Smooth muscle cell (in vitro differentiated cells): ENCODE measurements around the gene SYTL2. TPM values are rescaled to one million over a fixed set of nuclear protein-coding genes. Genes with fewer than 3 reads are reported as not detected.

Experiments
- DNase-seq: peaks from one replicate; lab custom pipeline; 2025; ENCODE audit not compliant: unreplicated experiment; lab: John Stamatoyannopoulos, UW
- H2AFZ ChIP-seq: fragments of 200-600 bp; sonication (generic); 2 replicates; pipeline ENCODE4 v1.6.0; 2016; ENCODE audit warnings: antibody characterized with exemption, low read depth, mild to moderate bottlenecking
- H3F3A ChIP-seq: fragments of 200-600 bp; sonication (generic); 2 replicates; pipeline ENCODE4 v1.6.0; 2017; ENCODE audit warnings: antibody characterized with exemption, low read depth
- H3K27ac ChIP-seq: fragments of 200-600 bp; sonication (generic); 2 replicates; pipeline ENCODE4 v1.5.1; 2016; ENCODE audit warnings: low read depth, mild to moderate bottlenecking
- H3K27me3 ChIP-seq: fragments of 200-600 bp; sonication (generic); 2 replicates; pipeline ENCODE4 v1.6.1; 2016; ENCODE audit warnings: low read depth, mild to moderate bottlenecking
- H3K36me3 ChIP-seq: fragments of 200-600 bp; sonication (generic); 2 replicates; pipeline ENCODE4 v1.5.1; 2016; ENCODE audit warnings: low read depth
- H3K4me1 ChIP-seq: fragments of 200-600 bp; sonication (generic); 2 replicates; pipeline ENCODE4 v1.5.1; 2016; ENCODE audit warnings: low read depth
- H3K4me2 ChIP-seq: fragments of 200-600 bp; sonication (generic); 2 replicates; pipeline ENCODE4 v1.6.0; 2016; ENCODE audit warnings: mild to moderate bottlenecking
- H3K4me3 ChIP-seq: fragments of 200-600 bp; sonication (generic); 2 replicates; pipeline ENCODE4 v1.5.1; 2016; ENCODE audit warnings: mild to moderate bottlenecking
- H3K79me2 ChIP-seq: fragments of 200-600 bp; sonication (generic); 2 replicates; pipeline ENCODE4 v1.6.0; 2016; ENCODE audit warnings: low read depth, mild to moderate bottlenecking
- H3K9ac ChIP-seq: fragments of 200-600 bp; sonication (generic); 2 replicates; pipeline ENCODE4 v1.6.0; 2016; ENCODE audit warnings: low read depth
- H3K9me3 ChIP-seq: fragments of 200-600 bp; sonication (generic); replicated peaks from 2 replicates; pipeline ENCODE4 v1.5.1; 2016; ENCODE audit warnings: low read depth
- H4K20me1 ChIP-seq: fragments of 200-600 bp; sonication (generic); 2 replicates; pipeline ENCODE4 v1.6.0; 2016; ENCODE audit warnings: low read depth
- WGBS: methylation state at CpG from one replicate; pipeline ENCODE4 v1.1.7; 2016; ENCODE audit warnings: low lambda C conversion rate; 5-methylcytosine and 5-hydroxymethylcytosine counted together
- polyA plus RNA-seq: library from polyadenylated mRNA; unstranded; fragments of >200 nt; fragmentation: Nextera tagmentation; extraction: Ambion mirVana; gene quantifications from 2 replicates; pipeline ENCODE4 v1.2.1, GENCODE V29; 2016
- total RNA-seq: library from RNA; depleted of rRNA; stranded (reverse); fragments of >200 nt; gene quantifications from 2 replicates; pipeline ENCODE4 v1.2.3, GENCODE V29; 2014
- TF ChIP-seq, protein P1 (sequence below): fragments of 200-600 bp; sonication (generic); IDR thresholded peaks from 2 replicates; pipeline ENCODE4 v1.5.1; 2017; ENCODE audit warnings: borderline replicate concordance, mild to moderate bottlenecking, antibody characterized with exemption; ENCODE audit not compliant: insufficient read depth, poor library complexity, severe bottlenecking

SYTL2 gene
- total and polyA plus RNA-seq, 2 experiments from 2014 or later = 10.4 to 50.7 TPM

- H3K4me2 ChIP-seq = no peak overlapping the region
- H3F3A ChIP-seq = no peaks in the 10 kb centered on the region
- H3K4me1 ChIP-seq = no peaks in the 10 kb centered on the region
- no peaks in the 10 kb centered on the region for H3K79me2 ChIP-seq
- H3K9me3 ChIP-seq = no peaks in the 10 kb centered on the region
- H3K36me3 ChIP-seq = no peaks in the 10 kb centered on the region
- no peak overlapping the region for H3K27ac ChIP-seq
- H3K27me3 ChIP-seq = no peaks in the 10 kb centered on the region
- TF ChIP-seq, protein P1, sequence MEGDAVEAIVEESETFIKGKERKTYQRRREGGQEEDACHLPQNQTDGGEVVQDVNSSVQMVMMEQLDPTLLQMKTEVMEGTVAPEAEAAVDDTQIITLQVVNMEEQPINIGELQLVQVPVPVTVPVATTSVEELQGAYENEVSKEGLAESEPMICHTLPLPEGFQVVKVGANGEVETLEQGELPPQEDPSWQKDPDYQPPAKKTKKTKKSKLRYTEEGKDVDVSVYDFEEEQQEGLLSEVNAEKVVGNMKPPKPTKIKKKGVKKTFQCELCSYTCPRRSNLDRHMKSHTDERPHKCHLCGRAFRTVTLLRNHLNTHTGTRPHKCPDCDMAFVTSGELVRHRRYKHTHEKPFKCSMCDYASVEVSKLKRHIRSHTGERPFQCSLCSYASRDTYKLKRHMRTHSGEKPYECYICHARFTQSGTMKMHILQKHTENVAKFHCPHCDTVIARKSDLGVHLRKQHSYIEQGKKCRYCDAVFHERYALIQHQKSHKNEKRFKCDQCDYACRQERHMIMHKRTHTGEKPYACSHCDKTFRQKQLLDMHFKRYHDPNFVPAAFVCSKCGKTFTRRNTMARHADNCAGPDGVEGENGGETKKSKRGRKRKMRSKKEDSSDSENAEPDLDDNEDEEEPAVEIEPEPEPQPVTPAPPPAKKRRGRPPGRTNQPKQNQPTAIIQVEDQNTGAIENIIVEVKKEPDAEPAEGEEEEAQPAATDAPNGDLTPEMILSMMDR = no peak
- no peak overlapping the region for H2AFZ ChIP-seq
- no peak overlapping the region for H3K4me3 ChIP-seq
- no peak for DNase-seq
- no peaks in the 10 kb centered on the region for H4K20me1 ChIP-seq
- no peak overlapping the region for H3K9ac ChIP-seq
Measured at GRCh38 chr11:85705800-85706199, 105.1 kb downstream of the SYTL2 start.

- Histone ChIP-seq H3K27ac (no peak overlapping the region), H3K4me2 (no peak overlapping the region), H3K4me3 (no peak overlapping the region), H2AFZ (no peak overlapping the region), H3F3A (no peaks in the 10 kb centered on the region), H3K27me3 (no peaks in the 10 kb centered on the region), H3K4me1 (no peaks in the 10 kb centered on the region), H4K20me1 (no peaks in the 10 kb centered on the region), H3K9me3 (no peaks in the 10 kb centered on the region), H3K9ac (no peak overlapping the region), H3K36me3 (no peaks in the 10 kb centered on the region), H3K79me2 (no peaks in the 10 kb centered on the region)
- TF ChIP-seq, protein P1 = no peak
- DNase-seq = no peak
- 96% methylated on average over 3 of the region's 3 CpGs for WGBS
Measured at GRCh38 chr11:85704967-85705366, 106.0 kb downstream of the SYTL2 start.

DNA sequence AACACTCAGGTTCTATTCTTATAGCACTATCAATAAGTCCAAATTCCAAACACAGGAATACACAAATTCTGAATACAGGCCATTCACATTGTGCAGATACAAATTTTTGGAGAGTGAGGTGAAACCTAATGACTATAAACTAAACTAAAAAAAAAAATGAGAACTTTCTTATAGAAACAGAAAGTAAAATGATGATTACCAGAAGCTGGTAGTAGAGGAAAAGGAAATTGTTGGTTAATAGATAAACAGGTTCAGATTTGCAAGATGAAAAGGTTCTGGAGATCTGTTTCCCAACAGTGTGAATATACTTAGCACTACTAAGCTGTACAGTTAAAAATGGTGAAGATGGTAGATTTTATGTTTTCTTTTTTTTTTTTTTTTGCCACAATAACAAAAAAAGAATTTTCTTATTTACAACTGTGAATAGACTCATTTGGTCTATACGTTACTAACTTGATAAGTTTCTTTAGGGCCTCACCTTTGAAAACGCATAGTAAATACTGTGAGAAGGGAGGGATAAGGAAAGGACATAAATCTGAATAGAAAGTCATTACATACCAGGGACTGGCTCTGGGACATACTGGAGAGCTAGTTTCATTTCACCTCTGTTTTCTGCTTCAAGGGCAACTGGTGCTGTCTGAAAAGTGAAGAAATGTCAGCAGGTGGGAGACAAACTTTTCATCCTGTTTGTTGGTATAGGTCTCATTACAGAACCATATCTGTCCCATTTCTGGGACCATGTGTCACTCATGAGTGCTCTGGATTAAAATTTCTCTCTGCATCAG, 110.8 kb downstream of the SYTL2 start:
- DNase-seq = no peak
- no peaks in the 10 kb centered on the region for H4K20me1 ChIP-seq
- H3K9ac ChIP-seq = no peak overlapping the region
- no peak overlapping the region for H3K4me3 ChIP-seq
- TF ChIP-seq, protein P1 = no peak
- no peak overlapping the region for H3K4me2 ChIP-seq
- no peaks in the 10 kb centered on the region for H3K4me1 ChIP-seq
- H3K27ac ChIP-seq = no peak overlapping the region
- WGBS = 88% methylated on average over 2 of the region's 2 CpGs
- H3K27me3 ChIP-seq = no peaks in the 10 kb centered on the region
- no peaks in the 10 kb centered on the region for H3K9me3 ChIP-seq
- no peaks in the 10 kb centered on the region for H3K36me3 ChIP-seq
- no peaks in the 10 kb centered on the region for H3F3A ChIP-seq
- H2AFZ ChIP-seq = no peak overlapping the region
- H3K79me2 ChIP-seq = no peaks in the 10 kb centered on the region

GRCh38 chr11:85698195-85698594, 112.7 kb downstream of the SYTL2 start:
- no peak overlapping the region for H3K9ac ChIP-seq
- TF ChIP-seq, protein P1 = no peak
- WGBS = 96% methylated on average over 1 of the region's 1 CpG
- no peaks in the 10 kb centered on the region for H3K9me3 ChIP-seq
- H3K36me3 ChIP-seq = no peaks in the 10 kb centered on the region
- no peak overlapping the region for H3K4me2 ChIP-seq
- no peaks in the 10 kb centered on the region for H3K79me2 ChIP-seq
- no peaks in the 10 kb centered on the region for H3K27me3 ChIP-seq
- no peak overlapping the region for H3K4me3 ChIP-seq
- no peaks in the 10 kb centered on the region for H3F3A ChIP-seq
- no peak overlapping the region for H2AFZ ChIP-seq
- no peaks in the 10 kb centered on the region for H4K20me1 ChIP-seq
- no peak for DNase-seq
- no peaks in the 10 kb centered on the region for H3K4me1 ChIP-seq
- H3K27ac ChIP-seq = no peak overlapping the region
